ENCODE measurements around the gene FER.

FER gene

GRCh38 chr5:109225716-109226625 lies 478.3 kb downstream of the FER start:
- Mint-ChIP-seq H3K36me3 (ENCODE audit: low read depth) (no peaks in the 10 kb centered on the region), H3K27me3 (no peaks in the 10 kb centered on the region), H3K27ac (no peak overlapping the region), H3K4me3 (no peak overlapping the region), H3K4me1 (ENCODE audit: low read depth) (no peaks in the 10 kb centered on the region), H3K9me3 (no peaks in the 10 kb centered on the region)
- intact Hi-C loops (cut with micrococcal nuclease) = no loop called here

DNA sequence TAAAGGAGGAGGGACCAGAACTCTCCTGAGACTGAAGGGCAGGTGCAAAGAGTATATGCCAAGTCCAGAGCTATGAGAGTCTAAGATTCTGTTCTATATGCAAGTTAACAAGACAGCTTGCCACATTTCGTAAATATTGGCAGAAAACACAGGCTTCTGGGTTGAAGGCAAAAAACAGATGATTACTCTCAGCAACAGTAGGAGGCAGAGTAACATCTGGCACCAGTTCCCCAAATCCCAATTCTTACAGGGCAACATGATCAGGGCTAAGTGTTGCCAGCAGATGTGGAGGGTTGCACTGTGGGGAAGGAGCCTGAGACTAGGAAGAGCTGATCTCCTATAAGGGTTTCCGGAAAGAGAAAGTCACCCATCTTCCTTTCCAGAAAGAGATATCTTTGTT lies 482.7 kb downstream of the FER start:
- H3K27ac Mint-ChIP-seq = no peak overlapping the region
- H3K4me1 Mint-ChIP-seq (ENCODE audit: low read depth) = no peaks in the 10 kb centered on the region
- intact Hi-C loops (cut with micrococcal nuclease) = no loop called here
- no peaks in the 10 kb centered on the region for H3K36me3 Mint-ChIP-seq (ENCODE audit: low read depth)
- peaks cover 9% of the 10 kb centered on the region for H3K9me3 Mint-ChIP-seq
- H3K4me3 Mint-ChIP-seq = no peak overlapping the region
- H3K27me3 Mint-ChIP-seq = no peaks in the 10 kb centered on the region

DNA sequence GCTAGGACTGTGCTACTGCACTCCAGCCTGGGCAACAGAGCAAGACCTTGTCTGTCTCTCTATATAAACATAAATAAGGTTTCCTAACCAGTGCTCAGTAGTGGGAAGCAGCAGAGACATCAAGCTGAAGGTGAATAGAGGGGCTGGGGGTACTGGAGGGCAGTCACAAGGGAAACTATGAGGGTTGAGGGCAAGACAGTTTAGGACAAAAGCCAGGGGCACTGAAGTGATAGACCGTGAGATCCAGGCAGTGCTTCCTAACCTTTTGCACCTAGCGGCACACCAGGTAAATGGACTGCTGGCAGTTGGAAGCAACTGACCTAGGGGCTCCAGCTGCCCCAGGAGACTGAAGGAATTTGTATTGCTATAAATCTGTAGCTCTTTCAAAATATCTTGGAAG lies 483.6 kb downstream of the FER start:
- H3K27me3 Mint-ChIP-seq = no peaks in the 10 kb centered on the region
- H3K27ac Mint-ChIP-seq = no peak overlapping the region
- no peaks in the 10 kb centered on the region for H3K36me3 Mint-ChIP-seq (ENCODE audit: low read depth)
- intact Hi-C loops (cut with micrococcal nuclease) = no loop called here
- no peaks in the 10 kb centered on the region for H3K4me1 Mint-ChIP-seq (ENCODE audit: low read depth)
- H3K4me3 Mint-ChIP-seq = no peak overlapping the region
- H3K9me3 Mint-ChIP-seq = peaks cover 15% of the 10 kb centered on the region

GRCh38 chr5:109234381-109234780 lies 486.7 kb downstream of the FER start:
- no peaks in the 10 kb centered on the region for H3K4me1 Mint-ChIP-seq (ENCODE audit: low read depth)
- H3K36me3 Mint-ChIP-seq (ENCODE audit: low read depth) = no peaks in the 10 kb centered on the region
- no peak overlapping the region for H3K27ac Mint-ChIP-seq
- H3K27me3 Mint-ChIP-seq = no peaks in the 10 kb centered on the region
- H3K9me3 Mint-ChIP-seq = peaks cover 17% of the 10 kb centered on the region
- intact Hi-C loops (cut with micrococcal nuclease) = no loop called here
- H3K4me3 Mint-ChIP-seq = no peak overlapping the region

DNA sequence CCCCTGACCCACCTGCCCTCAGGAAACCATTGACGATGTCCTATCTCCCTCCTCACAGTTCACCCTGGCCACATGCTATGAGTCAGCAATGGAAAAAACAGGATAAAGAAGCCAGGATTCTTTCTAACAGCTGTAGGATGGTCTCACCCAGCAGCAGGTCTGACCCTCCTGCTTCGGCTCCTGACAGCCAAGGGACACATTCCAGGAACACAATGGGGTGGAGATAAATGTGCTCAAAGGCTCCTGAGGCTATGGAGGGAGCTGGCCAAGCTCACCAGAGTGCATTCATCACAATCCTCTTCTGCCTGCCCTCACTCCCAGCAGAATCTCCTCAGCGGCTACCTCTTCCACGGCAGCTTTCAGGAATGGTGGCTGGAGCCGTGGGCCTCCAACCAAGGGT lies 491.8 kb downstream of the FER start:
- no peaks in the 10 kb centered on the region for H3K4me1 Mint-ChIP-seq (ENCODE audit: low read depth)
- no peak overlapping the region for H3K4me3 Mint-ChIP-seq
- H3K27me3 Mint-ChIP-seq = no peaks in the 10 kb centered on the region

GRCh38 chr5:109242518-109242917 lies 494.8 kb downstream of the FER start:
- Mint-ChIP-seq H3K27ac (no peak overlapping the region), H3K4me3 (no peak overlapping the region), H3K27me3 (no peaks in the 10 kb centered on the region), H3K36me3 (ENCODE audit: low read depth) (no peaks in the 10 kb centered on the region), H3K9me3 (peaks cover 17% of the 10 kb centered on the region), H3K4me1 (ENCODE audit: low read depth) (no peaks in the 10 kb centered on the region)
- intact Hi-C loops (cut with micrococcal nuclease) = no loop called here

More for the DNA sequence above, 491.8 kb downstream of the FER start:
- H3K9me3 Mint-ChIP-seq = peaks cover 17% of the 10 kb centered on the region
- no peak overlapping the region for H3K27ac Mint-ChIP-seq
- intact Hi-C loops (cut with micrococcal nuclease) = no loop called here
- no peaks in the 10 kb centered on the region for H3K36me3 Mint-ChIP-seq (ENCODE audit: low read depth)

GRCh38 chr5:109246395-109246794 lies 498.7 kb downstream of the FER start:
- Mint-ChIP-seq H3K27ac (no peak overlapping the region), H3K4me1 (ENCODE audit: low read depth) (peaks cover 6% of the 10 kb centered on the region), H3K27me3 (no peaks in the 10 kb centered on the region), H3K9me3 (peaks cover 17% of the 10 kb centered on the region), H3K4me3 (no peak overlapping the region), H3K36me3 (ENCODE audit: low read depth) (no peaks in the 10 kb centered on the region)
- intact Hi-C loops (cut with micrococcal nuclease) = no loop called here

Data from dendritic cell treated with granulocyte-macrophage colony-stimulating factor and Interleukin-4, amounts not matched to agents 40 ng/mL and 50 ng/mL, for 4 days (primary cell).